HCT116 (cell line): ENCODE results near the gene DTNBP1.

ENCODE experiments used
- CTCF ChIP-seq, 3 experiments: fragments of 200-600 bp in 1 of 3; sonication (generic) in 1 of 3; IDR thresholded peaks in 2 of 3; conservative IDR thresholded peaks in 1 of 3; 2 replicates each; pipeline ENCODE4 v1.5.1; 2012 to 2017; ENCODE audit warnings: low read depth in 2 of 3, low read length in 2 of 3, antibody characterized with exemption in 1 of 3, borderline replicate concordance in 1 of 3, control low read depth in 1 of 3, mild to moderate bottlenecking in 1 of 3, mixed read lengths in 1 of 3, mixed run types in 1 of 3, moderate library complexity in 1 of 3; ENCODE audit not compliant: insufficient read depth in 1 of 3
- POLR2A ChIP-seq: IDR thresholded peaks from 2 replicates; pipeline ENCODE4 v1.7.0; 2011; ENCODE audit warnings: borderline replicate concordance; ENCODE audit not compliant: insufficient read depth, insufficient read length; ENCODE audit errors: extremely low read depth

GRCh38 chr6:15481390-15482291 is 181.2 kb downstream of the DTNBP1 start:
- no peak for TF ChIP-seq POLR2A
- no peak for TF ChIP-seq CTCF (IDR thresholded peaks at IDR 0.05 in 2 of 3, conservative IDR thresholded peaks at IDR 0.05 in 1 of 3; ENCODE audit: borderline replicate concordance in 1 of 3, insufficient read depth in 1 of 3, low read depth in 2 of 3, low read length in 2 of 3)
